HG02885 (cell line): ENCODE measurements around the gene LEKR1.

Source experiments
- ATAC-seq: cut with Tn5 transposase; IDR thresholded peaks from one replicate; pipeline ENCODE4 v1.9.1; 2021; ENCODE audit warnings: mild to moderate bottlenecking; ENCODE audit not compliant: unreplicated experiment, poor library complexity

The LEKR1 gene

DNA sequence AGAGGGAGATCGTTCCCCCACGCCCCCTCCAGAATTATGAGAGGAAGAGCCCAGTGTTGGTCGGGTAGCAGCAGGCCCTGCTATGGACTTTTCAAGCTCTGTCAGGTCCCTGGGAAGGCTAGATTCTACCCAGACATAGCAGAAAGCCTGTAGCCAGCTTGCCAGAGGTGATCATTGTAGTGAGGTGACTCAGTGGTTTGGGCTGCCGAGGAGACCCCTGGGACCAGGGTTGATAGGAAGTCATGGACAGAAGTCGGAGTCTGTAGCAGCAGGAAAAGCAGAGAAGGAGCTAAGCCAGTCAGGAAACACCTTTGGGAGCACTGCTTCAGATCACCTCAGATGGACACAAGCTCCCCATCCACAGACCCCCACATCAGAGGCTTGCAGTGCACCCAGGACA is 266.1 kb downstream of the LEKR1 start:
- ATAC-seq, result no peak

DNA sequence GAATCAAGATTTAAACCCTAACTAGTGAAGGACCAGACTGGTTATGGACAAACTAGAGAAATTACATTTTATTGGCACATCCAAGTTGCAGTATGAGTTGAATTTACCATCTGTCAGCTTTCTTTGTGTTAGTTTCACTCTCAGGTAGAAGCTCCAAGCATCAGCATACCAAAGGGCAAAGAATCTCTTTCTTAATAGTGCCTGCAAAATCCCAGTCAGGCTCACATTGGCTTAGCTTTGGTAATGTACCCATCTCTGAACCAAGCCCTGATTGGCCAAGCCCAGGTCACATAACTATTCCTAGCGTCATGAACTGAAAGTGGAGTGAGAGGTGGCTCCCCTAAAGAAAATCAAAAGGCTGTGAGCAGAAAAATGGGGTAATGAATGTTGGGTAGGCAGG is 266.9 kb downstream of the LEKR1 start:
- ATAC-seq, result no peak

DNA sequence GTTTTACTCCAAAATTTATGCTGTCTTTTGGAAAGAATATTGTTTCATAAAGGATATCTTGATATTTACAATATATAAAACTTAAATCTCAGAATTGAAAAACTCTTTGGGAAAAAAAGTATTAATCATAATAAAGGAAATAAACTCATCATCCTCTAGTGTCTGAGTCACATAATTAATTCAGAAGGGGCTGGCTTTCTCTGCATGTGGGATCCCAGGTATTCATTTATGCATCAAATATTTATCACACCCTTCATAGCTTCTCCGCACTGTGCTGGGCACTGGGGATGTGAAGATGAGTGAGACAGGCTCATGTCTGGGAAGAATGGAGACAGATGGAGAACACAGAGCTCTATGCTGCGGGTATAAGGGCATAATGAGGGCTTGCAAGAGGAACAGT is 268.1 kb downstream of the LEKR1 start:
- no peak for ATAC-seq

DNA sequence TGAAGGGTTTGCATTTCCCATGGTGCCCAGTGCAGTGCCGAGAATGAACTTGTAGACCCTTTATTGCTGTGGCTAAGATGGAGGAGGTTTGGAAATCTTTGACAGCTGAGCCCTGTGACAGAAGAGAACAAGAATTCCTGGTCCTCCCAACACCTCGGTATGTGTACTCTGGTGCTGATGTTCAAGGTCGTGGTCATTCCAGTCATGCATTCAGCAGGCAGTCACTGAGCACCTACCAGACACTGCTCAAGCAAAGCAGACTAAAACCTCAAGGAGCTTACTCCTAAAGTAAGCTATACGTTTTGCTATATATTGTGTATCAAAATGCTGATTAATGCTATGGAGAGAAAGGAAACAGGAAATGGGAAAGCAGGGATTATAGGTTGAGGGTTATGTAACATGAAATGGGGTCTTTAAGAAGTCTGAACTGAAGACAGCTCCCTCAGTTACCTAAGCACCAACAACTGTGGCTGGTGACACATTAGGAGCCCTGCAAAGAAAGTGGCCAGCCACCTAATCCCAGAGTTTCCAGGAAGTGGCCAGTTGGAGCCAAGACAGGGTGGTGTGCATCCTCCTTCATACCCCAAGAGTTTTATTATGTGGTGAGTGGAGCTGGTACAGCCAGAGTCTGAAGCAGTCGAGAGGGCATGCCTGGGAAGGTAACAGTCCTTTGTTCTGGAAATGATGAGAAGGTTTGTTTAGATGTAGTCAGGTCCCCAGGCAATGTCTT is 268.8 kb downstream of the LEKR1 start:
- ATAC-seq, result no peak
